GM12878 (cell line): ENCODE data around the gene DDAH1. TPM values are rescaled to one million over a fixed set of nuclear protein-coding genes. Genes with fewer than 3 reads are reported as not detected.

ENCODE experiments used
- ATAC-seq: fragments of 200-7000 bp; cut with Tn5 transposase; 3 replicates; pipeline ENCODE4 v1.9.1; 2020; ENCODE audit warnings: mild to moderate bottlenecking, moderate library complexity
- BruUV-seq: library from RNA; stranded (reverse); fragments of 400-500 nt; replicated peaks from 2 replicates; lab custom pipeline; 2021; lab: Mats Ljungman, UMichigan
- CTCF ChIA-PET: fragments of 300-600 bp; sonication (Branson Sonifier 250); formaldehyde crosslinking; extraction: SDS; loops from one replicate; lab custom pipeline; 2021; ENCODE audit warnings: inconsistent platforms; lab: Yijun Ruan, JAX
- POLR2A ChIA-PET: fragments of 350-600 bp; formaldehyde crosslinking; extraction: SDS; loops from one replicate; lab custom pipeline; 2021; ENCODE audit warnings: inconsistent platforms; lab: Charles Lee
- RAD21 ChIA-PET: fragments of 300-600 bp; sonication (Branson Sonifier 250); formaldehyde crosslinking; loops from one replicate; lab custom pipeline; 2023; ENCODE audit warnings: antibody characterized with exemption; ENCODE audit not compliant: unreplicated experiment; lab: Charles Lee
- SMC1A ChIA-PET: fragments of 300-600 bp; sonication (Branson Sonifier 250); formaldehyde crosslinking; loops from one replicate; lab custom pipeline; 2023; ENCODE audit not compliant: unreplicated experiment, uncharacterized antibody; lab: Charles Lee
- DNase-seq: peaks from one replicate; pipeline ENCODE4 v3.0.0-alpha.2; 2011; ENCODE audit warnings: low read depth, low spot score
- FAIRE-seq: peaks from 3 replicates; lab custom pipeline; 2011; peaks lifted over from hg19 to GRCh38; lab: Jason Lieb, UNC
- H2AFZ ChIP-seq: 2 replicates; pipeline ENCODE4 v1.6.0; 2011; ENCODE audit warnings: low read depth, low read length, control low read depth; ENCODE audit not compliant: control insufficient read depth
- H3K27ac ChIP-seq: 2 replicates; pipeline ENCODE4 v1.5.1; 2011; ENCODE audit warnings: control low read depth; ENCODE audit not compliant: control insufficient read depth, insufficient read depth
- H3K27me3 ChIP-seq, 2 experiments: replicated peaks in 1 of 2; 2 replicates each; pipeline versions ENCODE4 v1.6.0 to v1.6.1; 2011; ENCODE audit warnings: low read length in 1 of 2; ENCODE audit not compliant: control insufficient read depth in 2 of 2, insufficient read depth in 2 of 2
- H3K36me3 ChIP-seq, 2 experiments: 2 replicates each; pipeline ENCODE4 v1.5.1; 2011; ENCODE audit warnings: low read length in 1 of 2; ENCODE audit not compliant: control insufficient read depth in 2 of 2, insufficient read depth in 2 of 2
- H3K4me1 ChIP-seq: 2 replicates; pipeline ENCODE4 v1.6.1; 2011; ENCODE audit warnings: mild to moderate bottlenecking, low read length, moderate library complexity, mixed read lengths; ENCODE audit not compliant: control insufficient read depth, insufficient read depth
- H3K4me2 ChIP-seq: 2 replicates; pipeline ENCODE4 v1.6.0; 2011; ENCODE audit warnings: control low read depth; ENCODE audit not compliant: control insufficient read depth, insufficient read depth
- H3K4me3 ChIP-seq: fragments of 200-600 bp; sonication (generic); 2 replicates; pipeline ENCODE4 v1.5.1; 2016
- H3K79me2 ChIP-seq: 2 replicates; pipeline ENCODE4 v1.6.0; 2011; ENCODE audit warnings: low read length; ENCODE audit not compliant: control insufficient read depth, insufficient read depth
- H3K9ac ChIP-seq: 2 replicates; pipeline ENCODE4 v1.8.0; 2011; ENCODE audit warnings: low read length, control low read depth, mixed read lengths; ENCODE audit not compliant: control insufficient read depth, insufficient read depth
- H3K9me3 ChIP-seq: replicated peaks from 3 replicates; pipeline ENCODE4 v1.5.1; 2011; ENCODE audit warnings: mild to moderate bottlenecking, low read length; ENCODE audit not compliant: control insufficient read depth, insufficient read depth
- H4K20me1 ChIP-seq: 2 replicates; pipeline ENCODE4 v1.6.0; 2011; ENCODE audit not compliant: control insufficient read depth, insufficient read depth
- BHLHE40 ChIP-seq, 2 experiments: fragments of 450-650 bp in 1 of 2; IDR thresholded peaks; 2 replicates each; pipeline ENCODE4 v1.6.1; 2011 to 2017; ENCODE audit warnings: low read depth in 2 of 2, borderline replicate concordance in 1 of 2, improper control_type of control experiment in 1 of 2, low read length in 1 of 2, mild to moderate bottlenecking in 1 of 2
- CEBPB ChIP-seq, 2 experiments: fragments of 150-350 bp in 1 of 2; IDR thresholded peaks; 2 replicates each; pipeline ENCODE4 v1.6.1; 2012 to 2014; ENCODE audit warnings: low read depth in 2 of 2, low read length in 2 of 2, borderline replicate concordance in 1 of 2, inconsistent platforms in 1 of 2
- ESRRA ChIP-seq: IDR thresholded peaks from 2 replicates; pipeline ENCODE4 v1.6.1; 2012; ENCODE audit warnings: mild to moderate bottlenecking, low read length, improper control_type of control experiment
- HDAC6 ChIP-seq: fragments of 200-600 bp; sonication (generic); IDR thresholded peaks from one replicate; pipeline ENCODE4 v1.8.0; 2017; ENCODE audit warnings: antibody characterized with exemption; ENCODE audit not compliant: unreplicated experiment
- IKZF1 ChIP-seq: fragments of 450-650 bp; conservative IDR thresholded peaks from 2 replicates; pipeline ENCODE4 v1.6.1; 2017; ENCODE audit warnings: antibody characterized with exemption, mild to moderate bottlenecking
- ZNF592 ChIP-seq: fragments of 450-650 bp; IDR thresholded peaks from 2 replicates; pipeline ENCODE4 v1.6.1; 2017; ENCODE audit warnings: mild to moderate bottlenecking, moderate library complexity
- WGBS: methylation state at CpG from one replicate; pipeline ENCODE4 v1.1.6; 2016; ENCODE audit warnings: low lambda C conversion rate; ENCODE audit not compliant: insufficient replicate concordance, insufficient coverage; ENCODE audit errors: missing lambda C conversion rate; 5-methylcytosine and 5-hydroxymethylcytosine counted together
- in situ Hi-C: fragments of 300-500 bp; cut with MboI; formaldehyde crosslinking; loops from 9 replicates; pipeline ENCODE4 v1.14.3; 2018; ENCODE audit warnings: mixed read lengths
- intact Hi-C: fragments of 100-400 bp; cut with micrococcal nuclease; formaldehyde crosslinking; loops from one replicate; pipeline ENCODE4 v1.14.2; 2022; ENCODE audit not compliant: unreplicated experiment
- polyA plus RNA-seq, 11 experiments: library from polyadenylated mRNA; depleted of rRNA in 4 of 11; unstranded in 6 of 11; stranded (reverse) in 5 of 11; fragments of >200 nt; fragmentation: Nextera tagmentation in 4 of 11; fragmentation: Illumina TruSeq in 1 of 11; extraction: Ambion mirVana in 4 of 11; extraction: Trizol in 1 of 11; gene quantifications; 1 replicate in 1 of 11; 2 replicates in 10 of 11; pipeline versions ENCODE4 v1.2.1 to v1.2.3, GENCODE V29; 2011 to 2016; ENCODE audit warnings: inconsistent platforms in 2 of 11, missing spikeins in 2 of 11, low read depth in 1 of 11
- total RNA-seq, 4 experiments: library from RNA; depleted of rRNA in 3 of 4; stranded (reverse); fragments of >200 nt in 3 of 4; fragmentation: Illumina TruSeq in 1 of 4; extraction: Trizol in 1 of 4; gene quantifications; 2 replicates each; pipeline versions ENCODE4 v1.2.1 to v1.2.3, GENCODE V29; 2013 to 2021

The DDAH1 gene
- total and polyA plus RNA-seq, 10 of the 15 experiments (the other 5 are each of a cell fraction or from before 2014, with no cell fraction given): 0.07 to 0.88 (median 0.27) TPM; not detected in 6

- 2% methylated on average over 59 of the region's 72 CpGs for WGBS
- in situ Hi-C loops (no loop called here), intact Hi-C loops (no loop called here)
- H3K4me3 ChIP-seq: peak overlapping the region; percentile 21
- H3K79me2 ChIP-seq: no peaks in the 10 kb centered on the region
- ChIA-PET SMC1A (interaction anchor here (1.3 to 2.1 kb wide), 2 partner anchors 12 to 36 kb away, joined by 4 to 6 read pairs; no protein-coding TSS in a partner anchor), RAD21 (no interaction called here), CTCF (no interaction called here), POLR2A (no interaction called here)
- ATAC-seq (peak; percentile 67), FAIRE-seq (no peak), DNase-seq (no peak)
- H3K27ac ChIP-seq: no peak overlapping the region
- peak overlapping the region; percentile 55 for H2AFZ ChIP-seq
- no peaks in the 10 kb centered on the region for H3K36me3 ChIP-seq
- H3K27me3 ChIP-seq: peaks cover 4 to 15% of the 10 kb centered on the region in 2 experiments
- no peaks in the 10 kb centered on the region for H4K20me1 ChIP-seq
- H3K4me2 ChIP-seq: peak overlapping the region; percentile 87
- BruUV-seq: no TSS peak
- H3K9me3 ChIP-seq: no peaks in the 10 kb centered on the region; the same call in 2 of the 3 replicates
- TF ChIP-seq HDAC6 (peak; percentile 81), ESRRA (no peak), CEBPB (IDR thresholded peaks at IDR 0.05; ENCODE audit: borderline replicate concordance in 1 of 2, low read depth in 2 of 2, low read length in 2 of 2) (no peak), IKZF1 (peak; percentile 48), BHLHE40 (IDR thresholded peaks at IDR 0.05; ENCODE audit: borderline replicate concordance in 1 of 2, low read depth in 2 of 2, low read length in 1 of 2) (peak in 1 of 2 experiments; percentile 27; a peak in 1 of 4 replicates), ZNF592 (no peak)
- no peaks in the 10 kb centered on the region for H3K4me1 ChIP-seq
- no peak overlapping the region for H3K9ac ChIP-seq
Observed at GRCh38 chr1:85464497-85465098, 361 bp downstream of the DDAH1 start.
